Endothelial cell of umbilical vein (primary cell): Measurements from ENCODE around the gene ALOX15. TPM values are rescaled to one million over a fixed set of nuclear protein-coding genes. Genes with fewer than 3 reads are reported as not detected.

ENCODE experiments used
- BruUV-seq: library from RNA; stranded (reverse); fragments of 400-500 nt; replicated peaks from 2 replicates; lab custom pipeline; 2021; lab: Mats Ljungman, UMichigan
- CTCF ChIA-PET: fragments of 300-600, 350-600 bp; sonication (Branson Sonifier 250); formaldehyde crosslinking; loops from one replicate; lab custom pipeline; 2021; ENCODE audit warnings: antibody characterized with exemption, inconsistent platforms; lab: Charles Lee
- POLR2A ChIA-PET: fragments of 300-600, 350-600 bp; sonication (Branson Sonifier 250); formaldehyde crosslinking; loops from one replicate; lab custom pipeline; 2021; ENCODE audit warnings: antibody characterized with exemption, inconsistent platforms; lab: Charles Lee
- DNase-seq: peaks from one replicate; pipeline ENCODE4 v3.0.0-alpha.2; 2011; ENCODE audit warnings: low read depth, low spot score
- FAIRE-seq: peaks from 2 replicates; lab custom pipeline; 2011; peaks lifted over from hg19 to GRCh38; lab: Jason Lieb, UNC
- H2AFZ ChIP-seq: 2 replicates; pipeline ENCODE4 v1.6.0; 2012; ENCODE audit warnings: low read depth, low read length, control low read depth, inconsistent platforms
- H3K27ac ChIP-seq: 2 replicates; pipeline ENCODE4 v1.5.1; 2011; ENCODE audit warnings: low read depth, mild to moderate bottlenecking, control low read depth, low read length, moderate library complexity; ENCODE audit not compliant: insufficient read depth
- H3K27me3 ChIP-seq, 2 experiments: 2 replicates each; pipeline versions ENCODE4 v1.6.0 to v1.6.1; 2011; ENCODE audit warnings: low read length in 2 of 2, mixed read lengths in 1 of 2; ENCODE audit not compliant: control insufficient read depth in 2 of 2, insufficient read depth in 2 of 2
- H3K36me3 ChIP-seq, 2 experiments: 2 replicates in 1 of 2; 3 replicates in 1 of 2; pipeline ENCODE4 v1.5.1; 2011; ENCODE audit warnings: low read length in 2 of 2, mild to moderate bottlenecking in 1 of 2, moderate library complexity in 1 of 2; ENCODE audit not compliant: control insufficient read depth in 2 of 2, insufficient read depth in 2 of 2; ENCODE audit errors: extremely low read depth in 1 of 2
- H3K4me1 ChIP-seq: 3 replicates; pipeline ENCODE4 v1.5.1; 2011; ENCODE audit warnings: mild to moderate bottlenecking, low read length; ENCODE audit not compliant: control insufficient read depth, insufficient read depth; ENCODE audit errors: extremely low read depth
- H3K4me2 ChIP-seq: 2 replicates; pipeline ENCODE4 v1.6.1; 2011; ENCODE audit warnings: low read length, control low read depth, mixed read lengths; ENCODE audit not compliant: insufficient read depth
- H3K4me3 ChIP-seq, 3 experiments: fragments of 200-600 bp in 1 of 3; sonication (generic), shearing (Covaris generic) in 1 of 3; replicated peaks in 1 of 3; 2 replicates each; pipeline ENCODE4 v1.5.1; 2011 to 2016; ENCODE audit warnings: control low read depth in 3 of 3, low read length in 3 of 3, mild to moderate bottlenecking in 2 of 3, inconsistent platforms in 1 of 3, low read depth in 1 of 3, moderate library complexity in 1 of 3; ENCODE audit not compliant: insufficient read depth in 1 of 3
- H3K79me2 ChIP-seq: 2 replicates; pipeline ENCODE4 v1.6.0; 2012; ENCODE audit warnings: low read length, inconsistent platforms; ENCODE audit not compliant: control insufficient read depth, insufficient read depth
- H3K9ac ChIP-seq: replicated peaks from 2 replicates; pipeline ENCODE3; 2011; ENCODE audit warnings: low read length, control low read depth; ENCODE audit not compliant: insufficient read depth; ENCODE audit errors: extremely low read depth
- H3K9me1 ChIP-seq: replicated peaks from 3 replicates; pipeline ENCODE4 v1.6.0; 2011; ENCODE audit warnings: mild to moderate bottlenecking, low read length; ENCODE audit not compliant: control insufficient read depth, insufficient read depth; ENCODE audit errors: extremely low read depth
- H3K9me3 ChIP-seq: replicated peaks from 2 replicates; pipeline ENCODE4 v1.5.1; 2012; ENCODE audit warnings: low read length, inconsistent platforms; ENCODE audit not compliant: control insufficient read depth, insufficient read depth
- H4K20me1 ChIP-seq: replicated peaks from 2 replicates; pipeline ENCODE3; 2011; ENCODE audit warnings: mild to moderate bottlenecking, low read length; ENCODE audit not compliant: control insufficient read depth, insufficient read depth; ENCODE audit errors: extremely low read depth
- EZH2 ChIP-seq: IDR thresholded peaks from 2 replicates; pipeline ENCODE4 v1.6.1; 2012; ENCODE audit warnings: borderline replicate concordance, low read depth, mild to moderate bottlenecking, moderate library complexity, low read length, inconsistent platforms; ENCODE audit not compliant: severe bottlenecking
- GATA2 ChIP-seq: IDR thresholded peaks from 2 replicates; pipeline ENCODE4 v1.7.0; 2011; ENCODE audit warnings: low read depth, mild to moderate bottlenecking, moderate library complexity, mixed read lengths, low read length; ENCODE audit not compliant: insufficient read length, insufficient read depth
- JUN ChIP-seq: IDR thresholded peaks from 2 replicates; pipeline ENCODE4 v1.6.1; 2011; ENCODE audit warnings: borderline replicate concordance, low read depth; ENCODE audit not compliant: insufficient read length, insufficient read depth
- POLR2A ChIP-seq: IDR thresholded peaks from 2 replicates; pipeline ENCODE4 v1.6.1; 2012; ENCODE audit warnings: low read depth, mild to moderate bottlenecking, control low read depth, low read length
- POLR2AphosphoS5 ChIP-seq: IDR thresholded peaks from 2 replicates; pipeline ENCODE4 v1.6.1; 2012; ENCODE audit warnings: low read depth, mild to moderate bottlenecking, control low read depth, low read length, moderate library complexity; ENCODE audit not compliant: insufficient read depth
- dilution Hi-C: fragments of 300-500 bp; cut with MboI; formaldehyde crosslinking; loops from one replicate; pipeline ENCODE4 v1.15.0; 2019; ENCODE audit warnings: low sequenced_read_pairs; ENCODE audit not compliant: extremely low pct_ligation_motif_present
- intact Hi-C: fragments of 100-400 bp; cut with micrococcal nuclease; formaldehyde crosslinking; loops from one replicate; pipeline ENCODE4 v1.10.0; 2022
- polyA plus RNA-seq, 4 experiments: library from polyadenylated mRNA; depleted of rRNA in 3 of 4; stranded (reverse) in 3 of 4; unstranded in 1 of 4; fragments of >200 nt; gene quantifications; 2 replicates each; pipeline versions ENCODE4 v1.2.1 to v1.2.3, GENCODE V29; 2011 to 2012; ENCODE audit warnings: missing spikeins in 1 of 4
- total RNA-seq: library from RNA; stranded (reverse); gene quantifications from 2 replicates; pipeline ENCODE4 v1.2.3, GENCODE V29; 2021
- TF ChIP-seq, protein P1 (sequence below), 2 donors: IDR thresholded peaks; 1 replicate in 1 of 2; 2 replicates in 1 of 2; pipeline ENCODE4 v1.5.1; 2011; ENCODE audit warnings: low read length in 2 of 2, mild to moderate bottlenecking in 2 of 2, moderate library complexity in 2 of 2, control low read depth in 1 of 2, inconsistent platforms in 1 of 2, low read depth in 1 of 2; ENCODE audit not compliant: insufficient read depth in 1 of 2; ENCODE audit errors: extremely low read depth in 1 of 2

ALOX15 gene
- total and polyA plus RNA-seq, 2 donors (not counting 3 experiments of a cell fraction or from before 2014, with no cell fraction given) = not detected

DNA sequence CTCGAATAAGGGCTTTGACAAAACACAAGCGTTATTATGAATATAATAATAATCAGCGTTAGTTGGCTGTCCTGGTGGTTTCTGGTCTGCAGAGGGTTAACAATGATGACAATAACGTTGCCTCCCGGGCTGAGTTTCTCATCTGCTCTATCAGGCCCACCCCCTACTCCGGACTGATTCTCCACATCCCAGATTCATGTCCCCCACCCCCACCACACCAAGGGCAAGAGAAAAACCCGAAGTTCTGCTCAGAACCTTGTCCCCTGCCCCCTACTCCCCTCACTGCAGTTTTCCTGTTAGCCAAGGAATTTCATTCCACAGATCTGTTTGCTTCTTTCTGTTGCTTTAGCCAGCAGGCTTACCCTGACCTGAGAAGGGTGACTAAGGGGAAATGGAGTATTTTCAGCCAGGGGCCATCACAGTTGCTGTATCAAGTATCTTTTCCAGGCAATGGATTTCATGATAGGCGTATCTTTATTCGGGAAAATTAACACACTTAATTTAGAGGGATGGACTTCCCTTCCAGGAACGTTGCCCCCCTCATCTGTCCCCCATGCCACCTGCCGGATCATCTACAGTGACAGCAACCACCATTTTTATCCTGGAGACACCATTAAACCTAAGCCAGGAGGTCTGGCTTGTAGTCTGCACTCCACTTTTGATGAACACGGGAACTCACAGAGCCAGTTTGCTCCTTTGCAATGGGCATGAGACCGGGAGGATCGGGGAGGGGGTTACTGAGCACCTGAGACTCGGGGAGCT lies 23.7 kb downstream of the ALOX15 start:
- Histone ChIP-seq H3K9me3 (no peaks in the 10 kb centered on the region), H3K27ac (no peak overlapping the region), H3K9me1 (no peaks in the 10 kb centered on the region), H2AFZ (no peak overlapping the region), H3K9ac (no peak overlapping the region), H4K20me1 (no peaks in the 10 kb centered on the region), H3K79me2 (no peaks in the 10 kb centered on the region), H3K4me3 (no peak overlapping the region), H3K4me2 (no peak overlapping the region), H3K36me3 (no peaks in the 10 kb centered on the region), H3K4me1 (no peaks in the 10 kb centered on the region), H3K27me3 (peaks cover 3 to 13% of the 10 kb centered on the region in 2 experiments)
- FAIRE-seq (no peak), DNase-seq (no peak)
- ChIA-PET POLR2A (no interaction called here), CTCF (no interaction called here)
- TF ChIP-seq GATA2 (no peak), POLR2AphosphoS5 (no peak), EZH2 (no peak), POLR2A (no peak), JUN (no peak)
- TF ChIP-seq, protein P1, sequence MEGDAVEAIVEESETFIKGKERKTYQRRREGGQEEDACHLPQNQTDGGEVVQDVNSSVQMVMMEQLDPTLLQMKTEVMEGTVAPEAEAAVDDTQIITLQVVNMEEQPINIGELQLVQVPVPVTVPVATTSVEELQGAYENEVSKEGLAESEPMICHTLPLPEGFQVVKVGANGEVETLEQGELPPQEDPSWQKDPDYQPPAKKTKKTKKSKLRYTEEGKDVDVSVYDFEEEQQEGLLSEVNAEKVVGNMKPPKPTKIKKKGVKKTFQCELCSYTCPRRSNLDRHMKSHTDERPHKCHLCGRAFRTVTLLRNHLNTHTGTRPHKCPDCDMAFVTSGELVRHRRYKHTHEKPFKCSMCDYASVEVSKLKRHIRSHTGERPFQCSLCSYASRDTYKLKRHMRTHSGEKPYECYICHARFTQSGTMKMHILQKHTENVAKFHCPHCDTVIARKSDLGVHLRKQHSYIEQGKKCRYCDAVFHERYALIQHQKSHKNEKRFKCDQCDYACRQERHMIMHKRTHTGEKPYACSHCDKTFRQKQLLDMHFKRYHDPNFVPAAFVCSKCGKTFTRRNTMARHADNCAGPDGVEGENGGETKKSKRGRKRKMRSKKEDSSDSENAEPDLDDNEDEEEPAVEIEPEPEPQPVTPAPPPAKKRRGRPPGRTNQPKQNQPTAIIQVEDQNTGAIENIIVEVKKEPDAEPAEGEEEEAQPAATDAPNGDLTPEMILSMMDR (IDR thresholded peaks at IDR 0.05; ENCODE audit: extremely low read depth in 1 of 2, insufficient read depth in 1 of 2, low read depth in 1 of 2, low read length in 2 of 2) = no peak
- intact Hi-C loops = no loop called here
- dilution Hi-C loops = no loop called here
- BruUV-seq = no TSS peak
